Measurements from ENCODE around the gene CD84.

DNA sequence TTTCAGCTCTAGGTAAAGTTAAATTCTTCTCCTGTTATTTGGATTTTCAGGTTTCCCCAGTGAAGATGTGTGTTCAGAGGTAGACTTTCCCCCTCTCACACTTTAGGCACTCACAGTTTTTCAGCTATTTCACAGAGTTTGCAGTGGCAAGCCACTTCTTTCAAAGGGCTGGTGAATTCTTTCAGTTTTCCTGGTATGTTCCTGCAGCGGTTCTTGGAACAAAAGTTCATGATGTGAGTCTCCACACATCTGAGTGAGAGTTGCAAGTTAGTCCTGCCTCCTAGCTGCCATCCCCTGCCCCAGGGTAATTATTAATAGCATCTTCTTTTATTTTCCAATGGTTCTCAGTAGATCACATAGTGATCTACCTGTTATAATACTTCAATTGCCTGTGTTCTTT, 27.3 kb upstream of the CD84 start:
- TF ChIP-seq, protein P1, sequence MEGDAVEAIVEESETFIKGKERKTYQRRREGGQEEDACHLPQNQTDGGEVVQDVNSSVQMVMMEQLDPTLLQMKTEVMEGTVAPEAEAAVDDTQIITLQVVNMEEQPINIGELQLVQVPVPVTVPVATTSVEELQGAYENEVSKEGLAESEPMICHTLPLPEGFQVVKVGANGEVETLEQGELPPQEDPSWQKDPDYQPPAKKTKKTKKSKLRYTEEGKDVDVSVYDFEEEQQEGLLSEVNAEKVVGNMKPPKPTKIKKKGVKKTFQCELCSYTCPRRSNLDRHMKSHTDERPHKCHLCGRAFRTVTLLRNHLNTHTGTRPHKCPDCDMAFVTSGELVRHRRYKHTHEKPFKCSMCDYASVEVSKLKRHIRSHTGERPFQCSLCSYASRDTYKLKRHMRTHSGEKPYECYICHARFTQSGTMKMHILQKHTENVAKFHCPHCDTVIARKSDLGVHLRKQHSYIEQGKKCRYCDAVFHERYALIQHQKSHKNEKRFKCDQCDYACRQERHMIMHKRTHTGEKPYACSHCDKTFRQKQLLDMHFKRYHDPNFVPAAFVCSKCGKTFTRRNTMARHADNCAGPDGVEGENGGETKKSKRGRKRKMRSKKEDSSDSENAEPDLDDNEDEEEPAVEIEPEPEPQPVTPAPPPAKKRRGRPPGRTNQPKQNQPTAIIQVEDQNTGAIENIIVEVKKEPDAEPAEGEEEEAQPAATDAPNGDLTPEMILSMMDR (IDR thresholded peaks at IDR 0.05; ENCODE audit: insufficient read depth, low read length, poor library complexity, severe bottlenecking), result no peak
- no peak for TF ChIP-seq EZH2phosphoT487 (conservative IDR thresholded peaks at IDR 0.05; ENCODE audit: low read length)
